ENCODE results near the gene SMG5.

SMG5 gene

GRCh38 chr1:156262461-156263287 lies 20.0 kb downstream of the SMG5 start:
- peak overlapping the region; percentile 2 for H3K27ac Mint-ChIP-seq
- no peak for DNase-seq

GRCh38 chr1:156260896-156261295 lies 21.7 kb downstream of the SMG5 start:
- Mint-ChIP-seq H3K36me3 (ENCODE audit: low read depth) (peaks cover 96% of the 10 kb centered on the region), H3K27ac (peak overlapping the region; percentile 45), H3K9me3 (no peaks in the 10 kb centered on the region)

More at GRCh38 chr1:156262461-156263287, 20.0 kb downstream of the SMG5 start:
- Mint-ChIP-seq H3K9me3 (no peaks in the 10 kb centered on the region), H3K36me3 (ENCODE audit: low read depth) (peaks cover 96% of the 10 kb centered on the region), H3K4me1 (ENCODE audit: low read depth) (peaks cover 15% of the 10 kb centered on the region), H3K27me3 (no peaks in the 10 kb centered on the region), H3K4me3 (no peak overlapping the region)

GRCh38 chr1:156259805-156260204 lies 22.8 kb downstream of the SMG5 start:
- DNase-seq, result no peak
- Mint-ChIP-seq H3K9me3 (no peaks in the 10 kb centered on the region), H3K4me1 (ENCODE audit: low read depth) (peaks cover 15% of the 10 kb centered on the region), H3K27me3 (no peaks in the 10 kb centered on the region), H3K27ac (no peak overlapping the region), H3K36me3 (ENCODE audit: low read depth) (peaks cover 88% of the 10 kb centered on the region), H3K4me3 (no peak overlapping the region)

More at GRCh38 chr1:156260896-156261295, 21.7 kb downstream of the SMG5 start:
- DNase-seq, result no peak
- Mint-ChIP-seq H3K27me3 (no peaks in the 10 kb centered on the region), H3K4me1 (ENCODE audit: low read depth) (peaks cover 15% of the 10 kb centered on the region), H3K4me3 (no peak overlapping the region)

GRCh38 chr1:156258859-156259258 lies 23.8 kb downstream of the SMG5 start:
- Mint-ChIP-seq H3K4me3 (no peak overlapping the region), H3K9me3 (no peaks in the 10 kb centered on the region), H3K27me3 (no peaks in the 10 kb centered on the region), H3K36me3 (ENCODE audit: low read depth) (peaks cover 85% of the 10 kb centered on the region), H3K27ac (no peak overlapping the region), H3K4me1 (ENCODE audit: low read depth) (peaks cover 14% of the 10 kb centered on the region)
- DNase-seq, result no peak

- no peaks in the 10 kb centered on the region for H3K9me3 Mint-ChIP-seq
- no peak overlapping the region for H3K4me3 Mint-ChIP-seq
- peaks cover 85% of the 10 kb centered on the region for H3K36me3 Mint-ChIP-seq (ENCODE audit: low read depth)
These were observed 24.9 kb downstream of the SMG5 start for GRCh38 chr1:156257711-156258110.

DNA sequence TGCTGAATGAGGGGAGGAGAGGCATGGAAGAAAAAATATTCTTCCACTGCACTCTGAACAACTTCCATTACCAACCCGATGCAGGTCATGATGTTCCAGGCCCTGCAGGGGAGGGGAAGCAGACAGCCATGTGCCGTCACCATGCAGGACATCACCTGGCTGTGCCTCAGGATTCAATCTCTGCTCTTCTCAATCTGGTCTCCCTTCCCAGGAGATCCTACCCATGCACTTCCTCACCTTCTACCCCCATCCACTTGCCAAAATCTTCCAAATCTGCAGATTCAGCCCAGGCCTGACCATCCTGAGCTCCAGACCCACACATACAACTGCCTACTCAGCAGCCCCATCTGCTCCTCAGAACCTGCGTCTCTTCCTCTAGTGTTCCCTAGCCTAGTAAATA lies 29.0 kb downstream of the SMG5 start:
- peaks cover 2% of the 10 kb centered on the region for H3K4me1 Mint-ChIP-seq (ENCODE audit: low read depth)
- H3K27ac Mint-ChIP-seq, result peak overlapping the region; percentile 81
- no peaks in the 10 kb centered on the region for H3K27me3 Mint-ChIP-seq
- no peak for DNase-seq
- no peak overlapping the region for H3K4me3 Mint-ChIP-seq
- no peaks in the 10 kb centered on the region for H3K9me3 Mint-ChIP-seq
- H3K36me3 Mint-ChIP-seq (ENCODE audit: low read depth), result peaks cover 87% of the 10 kb centered on the region

More at GRCh38 chr1:156257711-156258110, 24.9 kb downstream of the SMG5 start:
- H3K4me1 Mint-ChIP-seq (ENCODE audit: low read depth), result peaks cover 6% of the 10 kb centered on the region
- DNase-seq, result no peak
- no peaks in the 10 kb centered on the region for H3K27me3 Mint-ChIP-seq
- H3K27ac Mint-ChIP-seq, result peak overlapping the region; percentile 77

- Mint-ChIP-seq H3K4me3 (no peak overlapping the region), H3K4me1 (ENCODE audit: low read depth) (peaks cover 3% of the 10 kb centered on the region), H3K27me3 (no peaks in the 10 kb centered on the region), H3K27ac (peak overlapping the region; percentile 47), H3K36me3 (ENCODE audit: low read depth) (peaks cover 70% of the 10 kb centered on the region), H3K9me3 (no peaks in the 10 kb centered on the region)
- no peak for DNase-seq
These were observed 31.1 kb downstream of the SMG5 start for GRCh38 chr1:156251527-156251926.

GRCh38 chr1:156249593-156249992 lies 33.0 kb downstream of the SMG5 start:
- H3K27me3 Mint-ChIP-seq, result no peaks in the 10 kb centered on the region
- H3K4me1 Mint-ChIP-seq (ENCODE audit: low read depth), result peaks cover 21% of the 10 kb centered on the region
- DNase-seq, result no peak
- no peaks in the 10 kb centered on the region for H3K9me3 Mint-ChIP-seq
- peaks cover 61% of the 10 kb centered on the region for H3K36me3 Mint-ChIP-seq (ENCODE audit: low read depth)
- peak overlapping the region; percentile 57 for H3K27ac Mint-ChIP-seq
- no peak overlapping the region for H3K4me3 Mint-ChIP-seq

GRCh38 chr1:156248323-156248683 lies 34.3 kb downstream of the SMG5 start:
- Mint-ChIP-seq H3K4me3 (no peak overlapping the region), H3K36me3 (ENCODE audit: low read depth) (peaks cover 54% of the 10 kb centered on the region), H3K27me3 (no peaks in the 10 kb centered on the region), H3K9me3 (no peaks in the 10 kb centered on the region), H3K27ac (no peak overlapping the region), H3K4me1 (ENCODE audit: low read depth) (peaks cover 22% of the 10 kb centered on the region)
- DNase-seq, result no peak

GRCh38 chr1:156247460-156248322 lies 34.9 kb downstream of the SMG5 start, which contains the start of gene PAQR6:
Gene PAQR6 (minus strand): TSS chr1:156248056. CDS start chr1:156246731, 1,325 bp downstream.
- no peak within 1 kb of the TSS for H3K4me3 Mint-ChIP-seq

DNA sequence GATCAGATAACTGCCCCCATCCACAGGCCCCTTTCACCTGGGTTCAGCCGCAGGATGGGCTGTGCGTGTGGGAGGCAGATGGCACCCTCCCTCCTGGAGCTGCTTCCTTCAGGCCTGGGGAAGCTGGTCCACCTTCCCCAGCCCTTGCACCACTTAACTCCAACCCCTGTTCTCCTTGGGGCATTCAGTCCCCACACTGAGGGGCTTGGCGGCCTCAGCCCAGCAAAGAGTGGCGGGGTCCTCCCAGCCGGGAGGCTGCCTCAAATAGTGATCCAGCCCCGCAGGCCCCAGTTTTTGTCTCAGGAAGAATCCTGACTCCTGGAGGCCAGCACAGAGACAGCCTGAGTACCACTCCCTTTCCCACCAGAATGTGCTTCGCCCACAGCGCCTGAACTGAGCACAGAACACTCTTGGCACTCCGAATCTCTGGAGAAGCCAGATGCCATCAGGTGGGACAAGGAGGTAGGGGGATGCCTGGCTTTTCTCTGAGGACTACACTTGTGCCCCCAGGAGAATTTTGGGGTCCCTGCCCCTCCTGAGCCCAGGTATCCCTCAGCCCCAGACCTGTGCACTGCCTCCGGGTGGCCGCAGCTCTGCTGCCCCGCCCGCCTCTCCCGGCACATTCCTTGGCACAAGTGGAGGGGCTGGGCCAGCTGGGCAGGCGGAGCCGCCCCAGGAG lies 35.7 kb downstream of the SMG5 start:
- Mint-ChIP-seq H3K4me1 (ENCODE audit: low read depth) (peaks cover 22% of the 10 kb centered on the region), H3K9me3 (no peaks in the 10 kb centered on the region), H3K4me3 (no peak overlapping the region), H3K36me3 (ENCODE audit: low read depth) (peaks cover 46% of the 10 kb centered on the region), H3K27me3 (no peaks in the 10 kb centered on the region), H3K27ac (peak overlapping the region; percentile 37)
- DNase-seq, result peak; percentile 46

More at GRCh38 chr1:156247460-156248322, 34.9 kb downstream of the SMG5 start, which contains the start of gene PAQR6:
- peaks cover 22% of the 10 kb centered on the region for H3K4me1 Mint-ChIP-seq (ENCODE audit: low read depth)
- H3K9me3 Mint-ChIP-seq, result no peaks in the 10 kb centered on the region
- no peaks in the 10 kb centered on the region for H3K27me3 Mint-ChIP-seq
- DNase-seq, result peak; percentile 44
- peaks cover 51% of the 10 kb centered on the region for H3K36me3 Mint-ChIP-seq (ENCODE audit: low read depth)
- peak within 1 kb of the TSS; percentile 74 for H3K27ac Mint-ChIP-seq

GRCh38 chr1:156246241-156246780 lies 36.3 kb downstream of the SMG5 start:
- Mint-ChIP-seq H3K4me3 (no peak overlapping the region), H3K36me3 (ENCODE audit: low read depth) (peaks cover 46% of the 10 kb centered on the region), H3K27ac (peak overlapping the region; percentile 8), H3K9me3 (no peaks in the 10 kb centered on the region), H3K27me3 (no peaks in the 10 kb centered on the region), H3K4me1 (ENCODE audit: low read depth) (peaks cover 22% of the 10 kb centered on the region)
- DNase-seq, result peak; percentile 47

GRCh38 chr1:156245451-156246232 lies 37.0 kb downstream of the SMG5 start:
- no peaks in the 10 kb centered on the region for H3K27me3 Mint-ChIP-seq
- H3K4me3 Mint-ChIP-seq, result peak overlapping the region; percentile 63
- H3K27ac Mint-ChIP-seq, result peak overlapping the region; percentile 86
- peak; percentile 69 for DNase-seq
- no peaks in the 10 kb centered on the region for H3K9me3 Mint-ChIP-seq
- H3K4me1 Mint-ChIP-seq (ENCODE audit: low read depth), result peaks cover 22% of the 10 kb centered on the region
- peaks cover 45% of the 10 kb centered on the region for H3K36me3 Mint-ChIP-seq (ENCODE audit: low read depth)

All from activated T-cell treated with anti-CD3 and anti-CD28 coated beads, Interleukin-2, amount 50 U/mL, for 24 hours (primary cell).